Limb (tissue), 2 donors: ENCODE measurements around the gene CYP2W1.
A peak's percentile ranks its signal among the peaks of the same experiment; 100 is the strongest.
"Not testable (repeated sequence)": the region's sequence is repeated elsewhere in the genome, so short reads cannot be mapped to it uniquely, and the experiment has no call there.

Source experiments
- DNase-seq, 2 donors: peaks; one replicate each; pipeline ENCODE4 v3.0.0-alpha.2; 2016; ENCODE audit errors: extremely low spot score in 2 of 2

The CYP2W1 gene

GRCh38 chr7:1028044-1028770 is 45.2 kb downstream of the CYP2W1 start:
- DNase-seq, result peak; percentile 87 to 95

GRCh38 chr7:1028775-1029636 is 46.0 kb downstream of the CYP2W1 start:
- DNase-seq, result peak; percentile 54 to 80

GRCh38 chr7:1029637-1030443 is 46.9 kb downstream of the CYP2W1 start:
- no peak for DNase-seq

- DNase-seq, result no peak
These were observed 47.6 kb downstream of the CYP2W1 start for GRCh38 chr7:1030444-1031070.

- DNase-seq, result no peak
These were observed 48.9 kb downstream of the CYP2W1 start for GRCh38 chr7:1031716-1032455.

GRCh38 chr7:1032536-1033181 is 49.7 kb downstream of the CYP2W1 start:
- DNase-seq, result no peak

GRCh38 chr7:1033546-1034145 is 50.7 kb downstream of the CYP2W1 start:
- no peak for DNase-seq

- DNase-seq, result not testable (repeated sequence)
These were observed 51.8 kb downstream of the CYP2W1 start for GRCh38 chr7:1034769-1035168.

- DNase-seq, result not testable (repeated sequence)
These were observed 53.4 kb downstream of the CYP2W1 start for GRCh38 chr7:1036164-1036928.
